ENCODE measurements around the gene GNG11. TPM values are rescaled to one million over a fixed set of nuclear protein-coding genes. Genes with fewer than 3 reads are reported as not detected.

The GNG11 gene
- total and polyA plus RNA-seq, 2 donors (not counting 3 experiments of a cell fraction or from before 2014, with no cell fraction given) = 92.3 to 208 TPM

- Histone ChIP-seq H3K27me3 (ENCODE audit: control insufficient read depth in 2 of 2, insufficient read depth in 2 of 2, low read length in 2 of 2) (no peaks in the 10 kb centered on the region), H4K20me1 (replicated peaks; ENCODE audit: control insufficient read depth, extremely low read depth, insufficient read depth, low read length) (no peaks in the 10 kb centered on the region), H3K4me2 (ENCODE audit: insufficient read depth, low read length) (no peak overlapping the region), H3K4me1 (ENCODE audit: control insufficient read depth, extremely low read depth, insufficient read depth, low read length) (no peaks in the 10 kb centered on the region), H3K4me3 (replicated peaks in 1 of 3; ENCODE audit: insufficient read depth in 1 of 3, low read depth in 1 of 3, low read length in 3 of 3) (no peak overlapping the region), H3K9me1 (replicated peaks; ENCODE audit: control insufficient read depth, extremely low read depth, insufficient read depth, low read length) (no peaks in the 10 kb centered on the region), H3K27ac (ENCODE audit: insufficient read depth, low read depth, low read length) (no peak overlapping the region), H3K79me2 (ENCODE audit: control insufficient read depth, insufficient read depth, low read length) (no peaks in the 10 kb centered on the region), H2AFZ (ENCODE audit: low read depth, low read length) (no peak overlapping the region), H3K9me3 (replicated peaks; ENCODE audit: control insufficient read depth, insufficient read depth, low read length) (no peaks in the 10 kb centered on the region), H3K9ac (replicated peaks; ENCODE audit: extremely low read depth, insufficient read depth, low read length) (no peak overlapping the region), H3K36me3 (ENCODE audit: control insufficient read depth in 2 of 2, extremely low read depth in 1 of 2, insufficient read depth in 2 of 2, low read length in 2 of 2) (no peaks in the 10 kb centered on the region)
- no TSS peak for BruUV-seq (replicated peaks)
- ChIA-PET POLR2A (no interaction called here), CTCF (interaction anchor here (0.8 kb wide), 1 partner anchor 212 kb away, joined by 3 read pairs; no protein-coding TSS in a partner anchor)
- dilution Hi-C loops (cut with MboI; ENCODE audit: extremely low pct_ligation_motif_present, low sequenced_read_pairs) = no loop called here
- FAIRE-seq (no peak), DNase-seq (ENCODE audit: low read depth, low spot score) (no peak)
- intact Hi-C loops (cut with micrococcal nuclease) = no loop called here
- no peak for TF ChIP-seq EZH2 (IDR thresholded peaks at IDR 0.05; ENCODE audit: borderline replicate concordance, low read depth, low read length, severe bottlenecking)
- TF ChIP-seq, protein P1, sequence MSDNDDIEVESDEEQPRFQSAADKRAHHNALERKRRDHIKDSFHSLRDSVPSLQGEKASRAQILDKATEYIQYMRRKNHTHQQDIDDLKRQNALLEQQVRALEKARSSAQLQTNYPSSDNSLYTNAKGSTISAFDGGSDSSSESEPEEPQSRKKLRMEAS (IDR thresholded peaks at IDR 0.05; ENCODE audit: insufficient read depth, insufficient read length) = no peak
- TF ChIP-seq, protein P2, sequence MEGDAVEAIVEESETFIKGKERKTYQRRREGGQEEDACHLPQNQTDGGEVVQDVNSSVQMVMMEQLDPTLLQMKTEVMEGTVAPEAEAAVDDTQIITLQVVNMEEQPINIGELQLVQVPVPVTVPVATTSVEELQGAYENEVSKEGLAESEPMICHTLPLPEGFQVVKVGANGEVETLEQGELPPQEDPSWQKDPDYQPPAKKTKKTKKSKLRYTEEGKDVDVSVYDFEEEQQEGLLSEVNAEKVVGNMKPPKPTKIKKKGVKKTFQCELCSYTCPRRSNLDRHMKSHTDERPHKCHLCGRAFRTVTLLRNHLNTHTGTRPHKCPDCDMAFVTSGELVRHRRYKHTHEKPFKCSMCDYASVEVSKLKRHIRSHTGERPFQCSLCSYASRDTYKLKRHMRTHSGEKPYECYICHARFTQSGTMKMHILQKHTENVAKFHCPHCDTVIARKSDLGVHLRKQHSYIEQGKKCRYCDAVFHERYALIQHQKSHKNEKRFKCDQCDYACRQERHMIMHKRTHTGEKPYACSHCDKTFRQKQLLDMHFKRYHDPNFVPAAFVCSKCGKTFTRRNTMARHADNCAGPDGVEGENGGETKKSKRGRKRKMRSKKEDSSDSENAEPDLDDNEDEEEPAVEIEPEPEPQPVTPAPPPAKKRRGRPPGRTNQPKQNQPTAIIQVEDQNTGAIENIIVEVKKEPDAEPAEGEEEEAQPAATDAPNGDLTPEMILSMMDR (IDR thresholded peaks at IDR 0.05; ENCODE audit: extremely low read depth in 1 of 2, insufficient read depth in 1 of 2, low read depth in 1 of 2, low read length in 2 of 2) = no peak
- TF ChIP-seq GATA2 (IDR thresholded peaks at IDR 0.05; ENCODE audit: insufficient read depth, insufficient read length, low read depth, low read length) = no peak
- TF ChIP-seq JUN (IDR thresholded peaks at IDR 0.05; ENCODE audit: borderline replicate concordance, insufficient read depth, insufficient read length, low read depth) = no peak
- TF ChIP-seq POLR2AphosphoS5 (IDR thresholded peaks at IDR 0.05; ENCODE audit: insufficient read depth, low read depth, low read length) = no peak
- no peak for TF ChIP-seq POLR2A (IDR thresholded peaks at IDR 0.05; ENCODE audit: low read depth, low read length)
- TF ChIP-seq FOS (IDR thresholded peaks at IDR 0.05; ENCODE audit: borderline replicate concordance, insufficient read depth, low read length) = no peak
- no peak for TF ChIP-seq MYC (IDR thresholded peaks at IDR 0.05; ENCODE audit: low read depth, low read length)
These were observed 37.6 kb upstream of the GNG11 start for GRCh38 chr7:93883917-93884345.
